Thymus (tissue), 11 donors: ENCODE measurements around the gene BRPF3. TPM values are rescaled to one million over a fixed set of nuclear protein-coding genes. Genes with fewer than 3 reads are reported as not detected.

ENCODE experiments used
- DNase-seq, 9 donors: peaks; one replicate each; pipeline ENCODE4 v3.0.0-alpha.2; 2013; ENCODE audit warnings: low spot score in 9 of 9, low read depth in 6 of 9, missing footprints in 1 of 9
- H3K27ac ChIP-seq, 2 donors: one replicate each; pipeline ENCODE4 v1.5.1; 2013; ENCODE audit warnings: control low read depth in 1 of 2, low read depth in 1 of 2, low read length in 1 of 2, mild to moderate bottlenecking in 1 of 2, moderate library complexity in 1 of 2
- H3K27me3 ChIP-seq, 2 donors: one replicate each; pipeline ENCODE4 v1.5.1; 2013; ENCODE audit warnings: low read length in 1 of 2; ENCODE audit not compliant: control insufficient read depth in 2 of 2, insufficient read depth in 1 of 2
- H3K36me3 ChIP-seq, 2 donors: one replicate each; pipeline ENCODE4 v1.5.1; 2013; ENCODE audit warnings: low read length in 1 of 2, mild to moderate bottlenecking in 1 of 2, moderate library complexity in 1 of 2; ENCODE audit not compliant: control insufficient read depth in 2 of 2, insufficient read depth in 2 of 2
- H3K4me1 ChIP-seq, 2 donors: one replicate each; pipeline ENCODE4 v1.5.1; 2013; ENCODE audit warnings: low read length in 2 of 2; ENCODE audit not compliant: control insufficient read depth in 2 of 2, insufficient read depth in 2 of 2
- H3K4me3 ChIP-seq, 2 donors: one replicate each; pipeline ENCODE4 v1.5.1; 2013; ENCODE audit warnings: low read length in 2 of 2, control low read depth in 1 of 2, mild to moderate bottlenecking in 1 of 2
- H3K9me3 ChIP-seq, 2 donors: one replicate each; pipeline ENCODE4 v1.5.1; 2013; ENCODE audit warnings: low read length in 1 of 2, mild to moderate bottlenecking in 1 of 2; ENCODE audit not compliant: control insufficient read depth in 2 of 2, insufficient read depth in 1 of 2
- WGBS: extraction: QIAGEN DNeasy Blood & Tissue Kit; methylation state at CpG from one replicate; pipeline ENCODE4 v1.1.7; 2013; 5-methylcytosine and 5-hydroxymethylcytosine counted together
- polyA plus RNA-seq: library from polyadenylated mRNA; stranded (reverse); fragments of 200-250 nt; gene quantifications from one replicate; pipeline ENCODE4 v1.2.3, GENCODE V29; 2013
- total RNA-seq: library from RNA; stranded (reverse); fragments of 120-200 nt; gene quantifications from one replicate; pipeline ENCODE4 v1.2.4, GENCODE V29; 2013
- donor health status: healthy.

BRPF3 gene
- total and polyA plus RNA-seq, 2 donors, result 5.4 to 9.9 TPM

DNA sequence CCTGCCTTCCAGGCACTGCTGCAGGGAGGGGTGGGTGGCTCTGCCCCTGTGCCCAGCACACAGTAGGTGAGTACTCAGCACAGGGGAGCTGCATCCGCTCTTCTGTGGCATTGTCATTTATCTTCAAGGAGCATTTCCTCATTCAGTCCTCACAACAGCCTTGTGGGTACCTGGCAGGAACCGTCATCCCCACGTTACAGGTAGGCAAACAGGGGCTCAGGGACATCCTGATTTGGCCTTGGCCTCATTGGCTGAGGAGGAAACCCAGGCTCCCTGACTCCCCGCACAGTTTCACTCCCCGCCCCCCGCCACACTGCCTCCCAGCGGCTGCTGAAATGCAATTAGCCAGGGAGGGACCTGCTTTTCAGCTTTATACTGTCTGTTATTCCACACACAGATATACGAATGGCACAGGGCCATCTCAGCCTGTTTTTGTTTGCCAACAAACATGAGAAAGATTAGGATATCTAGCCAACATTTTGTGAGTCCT is 49.1 kb downstream of the BRPF3 start:
- no peak overlapping the region for H3K27ac ChIP-seq
- H3K36me3 ChIP-seq, result no peaks in the 10 kb centered on the region
- peak in 1 of 9 donors; percentile 12 for DNase-seq
- 66% methylated on average over 8 of the region's 8 CpGs for WGBS
- peaks cover 0 to 5% of the 10 kb centered on the region in 2 donors for H3K9me3 ChIP-seq
- H3K4me1 ChIP-seq, result peaks cover 0 to 20% of the 10 kb centered on the region in 2 donors
- H3K4me3 ChIP-seq, result no peak overlapping the region
- H3K27me3 ChIP-seq, result peaks cover 0 to 2% of the 10 kb centered on the region in 2 donors

DNA sequence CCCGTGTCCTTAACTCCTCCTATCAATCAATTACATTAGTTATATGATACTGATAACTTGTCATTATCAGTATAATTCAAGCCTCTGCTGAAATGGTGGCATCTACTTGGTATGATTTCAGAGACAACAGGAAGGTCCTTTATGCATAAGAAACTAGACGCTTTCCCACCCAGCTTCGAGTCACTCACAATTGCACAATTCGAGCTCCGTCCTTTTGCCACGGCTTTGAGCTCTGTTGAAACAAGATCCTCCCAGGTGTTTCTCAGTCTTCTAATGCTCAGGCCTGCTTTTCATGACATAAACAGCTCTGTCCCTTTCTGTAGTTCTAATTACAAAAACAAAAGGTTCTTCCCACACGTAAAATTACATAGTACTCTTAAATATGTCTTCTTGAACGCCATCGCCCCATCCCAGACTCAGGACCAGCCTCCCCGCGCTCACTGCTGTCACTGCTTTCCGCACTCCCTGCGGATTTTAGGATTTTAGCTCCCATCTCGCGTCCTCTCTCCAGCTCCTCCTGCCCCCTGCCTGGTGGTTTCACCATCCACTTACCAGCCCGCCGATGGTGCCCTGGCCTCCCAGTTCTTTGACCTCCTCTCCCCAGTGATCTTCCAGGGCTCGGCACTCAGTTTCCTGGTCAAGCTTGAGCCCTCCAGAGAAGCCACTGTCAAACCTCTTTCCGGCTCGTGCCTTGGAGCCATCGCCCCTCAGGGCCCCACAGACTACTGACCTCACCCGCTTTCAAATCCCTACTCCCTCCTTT is 50.1 kb downstream of the BRPF3 start:
- peak overlapping the region; percentile 17 to 43 for H3K27ac ChIP-seq
- peaks cover 0 to 5% of the 10 kb centered on the region in 2 donors for H3K9me3 ChIP-seq
- H3K36me3 ChIP-seq, result no peaks in the 10 kb centered on the region
- peaks cover 0 to 2% of the 10 kb centered on the region in 2 donors for H3K27me3 ChIP-seq
- WGBS, result 95% methylated on average over 22 of the region's 22 CpGs
- DNase-seq, result peak in 1 of 9 donors; percentile 14
- peaks cover 0 to 20% of the 10 kb centered on the region in 2 donors for H3K4me1 ChIP-seq
- H3K4me3 ChIP-seq, result no peak overlapping the region

DNA sequence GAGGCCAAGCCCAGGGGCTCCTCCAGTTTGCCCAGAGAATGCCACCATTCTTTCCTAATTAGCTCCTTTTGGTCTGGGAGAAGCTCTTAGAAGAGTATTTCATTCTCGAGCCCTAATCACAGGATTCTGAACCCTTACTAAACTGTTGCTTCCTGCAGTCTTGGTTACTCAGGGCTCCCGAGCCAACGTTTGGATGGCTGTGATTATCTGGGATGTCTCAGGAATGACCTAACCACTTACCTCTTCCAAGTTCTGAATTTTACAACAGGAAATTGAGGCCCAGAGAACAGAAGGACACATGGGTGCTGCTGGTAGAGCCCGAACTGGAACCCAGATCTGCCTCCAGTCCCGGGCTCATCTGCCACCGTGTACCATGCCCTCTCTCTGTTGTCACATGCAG is 51.1 kb downstream of the BRPF3 start:
- Histone ChIP-seq H3K9me3 (peaks cover 0 to 5% of the 10 kb centered on the region in 2 donors), H3K27ac (no peak overlapping the region), H3K4me1 (peaks cover 0 to 17% of the 10 kb centered on the region in 2 donors), H3K4me3 (no peak overlapping the region), H3K36me3 (no peaks in the 10 kb centered on the region), H3K27me3 (peaks cover 0 to 2% of the 10 kb centered on the region in 2 donors)
- DNase-seq, result no peak
- WGBS, result 97% methylated on average over 6 of the region's 6 CpGs

DNA sequence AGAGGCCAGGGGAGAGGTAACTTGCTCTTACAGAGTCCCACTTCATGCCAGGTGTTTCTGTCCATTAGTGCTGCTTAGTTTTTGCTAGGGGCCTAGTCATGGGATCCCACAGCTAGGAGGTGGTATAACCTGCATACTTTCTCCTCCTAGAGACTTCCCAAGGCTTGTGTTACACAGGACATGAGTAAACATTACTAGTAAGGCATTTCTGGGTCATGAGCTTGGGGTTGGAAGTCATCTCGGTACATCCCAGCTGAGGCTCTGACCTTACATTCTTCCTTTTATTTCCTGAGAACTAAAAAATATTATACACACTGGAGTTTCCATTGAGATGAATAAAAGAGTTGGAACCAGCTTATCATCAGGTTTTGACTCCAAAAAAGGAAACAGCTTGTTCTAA is 52.4 kb downstream of the BRPF3 start:
- no peak overlapping the region for H3K4me3 ChIP-seq
- no peak overlapping the region for H3K27ac ChIP-seq
- H3K27me3 ChIP-seq, result peaks cover 0 to 2% of the 10 kb centered on the region in 2 donors
- H3K9me3 ChIP-seq, result peaks cover 0 to 5% of the 10 kb centered on the region in 2 donors
- 97% methylated on average over 1 of the region's 1 CpG for WGBS
- H3K36me3 ChIP-seq, result no peaks in the 10 kb centered on the region
- peaks cover 0 to 13% of the 10 kb centered on the region in 2 donors for H3K4me1 ChIP-seq
- no peak for DNase-seq

DNA sequence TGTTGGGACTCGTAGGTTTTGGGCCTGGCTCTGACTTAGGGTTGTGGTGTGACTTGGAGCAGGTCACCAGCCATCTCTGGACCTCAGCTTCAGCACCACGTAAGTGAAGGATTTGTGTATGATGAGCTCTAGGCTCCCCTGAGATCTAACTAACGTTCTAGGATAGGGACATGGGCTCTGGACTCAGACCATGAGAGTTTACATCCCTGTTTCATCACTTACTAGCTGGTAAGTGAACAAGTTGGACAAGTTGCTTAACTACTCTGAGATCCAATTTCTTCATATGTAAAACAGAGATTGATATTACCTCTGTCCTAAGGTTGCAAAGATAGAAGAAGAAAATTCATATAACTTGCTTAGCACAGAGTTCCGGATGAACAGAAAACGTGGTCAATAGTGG is 53.0 kb downstream of the BRPF3 start:
- 95% methylated on average over 5 of the region's 5 CpGs for WGBS
- no peak overlapping the region for H3K4me3 ChIP-seq

DNA sequence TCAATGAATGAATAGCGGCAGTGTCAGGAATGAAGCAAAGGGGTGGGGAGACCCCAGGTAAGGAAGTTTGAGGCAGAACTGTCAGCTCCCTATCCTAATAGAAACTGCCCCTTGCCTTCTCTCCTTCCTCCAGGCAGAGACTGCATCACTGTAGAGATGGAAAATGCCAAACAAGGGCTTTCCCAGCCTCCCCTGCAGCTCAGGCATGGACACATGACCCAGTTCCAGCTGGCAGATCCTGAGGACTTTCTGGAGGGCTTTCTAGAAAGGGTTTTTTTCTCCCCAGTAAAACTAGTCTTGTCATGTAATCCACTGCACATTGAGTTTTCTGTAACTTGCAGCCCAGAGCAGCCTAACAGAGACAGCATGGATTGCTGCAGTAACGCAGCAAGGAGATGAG is 55.5 kb downstream of the BRPF3 start:
- H3K4me1 ChIP-seq, result peaks cover 0 to under 1% of the 10 kb centered on the region in 2 donors
- DNase-seq, result no peak
- WGBS, result 96% methylated on average over 2 of the region's 2 CpGs

More for the DNA sequence above, 53.0 kb downstream of the BRPF3 start:
- Histone ChIP-seq H3K36me3 (no peaks in the 10 kb centered on the region), H3K27ac (no peak overlapping the region), H3K4me1 (peaks cover 0 to 13% of the 10 kb centered on the region in 2 donors), H3K9me3 (peaks cover 0 to 5% of the 10 kb centered on the region in 2 donors), H3K27me3 (peaks cover 0 to 2% of the 10 kb centered on the region in 2 donors)
- no peak for DNase-seq

DNA sequence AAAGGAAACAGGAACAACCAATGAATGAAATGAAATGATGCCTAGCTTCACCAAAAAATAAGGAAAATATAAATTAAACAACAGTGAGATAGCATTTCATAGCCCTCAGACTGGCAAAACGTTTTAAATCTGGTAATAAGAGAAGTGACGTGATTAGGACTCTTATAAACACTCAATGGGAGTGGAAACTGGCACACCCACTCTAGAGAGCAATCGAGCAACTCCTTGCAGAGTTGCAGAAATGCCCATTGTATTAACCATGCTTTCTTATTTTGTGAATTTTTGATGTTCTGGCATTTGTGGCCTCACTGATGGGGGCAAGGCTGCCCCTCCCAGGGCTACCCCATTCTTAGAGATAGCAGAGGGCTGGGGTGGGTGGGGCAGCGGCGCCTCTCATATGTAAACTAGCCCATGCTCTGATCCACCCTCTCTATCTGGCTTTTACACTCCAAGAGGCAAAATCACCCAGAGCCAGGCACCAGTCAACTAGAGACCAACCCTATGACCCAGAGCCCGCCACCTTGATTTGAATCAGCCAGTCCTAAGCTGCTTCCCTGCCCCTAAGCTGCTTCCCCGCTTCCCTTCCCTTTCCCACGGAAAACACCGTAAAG is 67.0 kb downstream of the BRPF3 start:
- no peaks in the 10 kb centered on the region for H3K36me3 ChIP-seq
- no peak overlapping the region for H3K4me3 ChIP-seq
- H3K4me1 ChIP-seq, result no peaks in the 10 kb centered on the region
- H3K9me3 ChIP-seq, result no peaks in the 10 kb centered on the region
- H3K27me3 ChIP-seq, result peaks cover 0 to 16% of the 10 kb centered on the region in 2 donors
- no peak for DNase-seq
- WGBS, result 88% methylated on average over 9 of the region's 9 CpGs
- H3K27ac ChIP-seq, result no peak overlapping the region

More for the DNA sequence above, 55.5 kb downstream of the BRPF3 start:
- Histone ChIP-seq H3K9me3 (peaks cover 0 to under 1% of the 10 kb centered on the region in 2 donors), H3K27ac (no peak overlapping the region), H3K27me3 (no peaks in the 10 kb centered on the region), H3K4me3 (no peak overlapping the region), H3K36me3 (no peaks in the 10 kb centered on the region)

DNA sequence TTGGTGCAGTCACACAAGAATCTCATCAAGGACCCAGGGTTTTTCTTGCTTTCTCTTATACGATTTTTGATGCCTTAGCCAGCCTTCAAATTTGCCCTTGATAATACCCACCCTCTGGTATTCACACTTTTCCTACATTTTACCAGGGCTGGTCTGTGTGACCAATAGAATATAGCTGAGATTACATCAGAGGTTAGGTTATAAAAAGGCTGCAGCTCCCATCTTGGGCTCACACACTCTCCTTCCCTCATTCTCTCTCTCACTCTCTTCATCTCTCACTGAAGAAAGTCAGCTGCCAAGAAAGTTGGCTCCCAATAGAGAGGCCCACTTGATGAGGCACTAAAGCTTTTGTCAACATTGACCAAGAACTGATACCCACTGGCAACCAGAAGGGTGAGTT is 69.2 kb downstream of the BRPF3 start:
- WGBS, result 96% methylated on average over 1 of the region's 1 CpG
- Histone ChIP-seq H3K4me3 (no peak overlapping the region), H3K9me3 (no peaks in the 10 kb centered on the region), H3K36me3 (no peaks in the 10 kb centered on the region), H3K27ac (no peak overlapping the region), H3K27me3 (peaks cover 0 to 28% of the 10 kb centered on the region in 2 donors), H3K4me1 (no peaks in the 10 kb centered on the region)
- DNase-seq, result no peak
